ENCODE measurements around the gene PSG3.
A peak's percentile ranks its signal among the peaks of the same experiment; 100 is the strongest.
"Not testable (repeated sequence)": the region's sequence is repeated elsewhere in the genome, so short reads cannot be mapped to it uniquely, and the experiment has no call there.

The PSG3 gene

GRCh38 chr19:42740381-42740780, at the start of gene PSG3:
PSG3 (minus strand) TSS chr19:42740481; CDS start chr19:42740384, 97 bp downstream.
- not testable (repeated sequence) for DNase-seq (ENCODE audit: low read depth, low spot score)

- not testable (repeated sequence) for DNase-seq (ENCODE audit: low read depth, low spot score)
These were observed 48.5 kb upstream of the PSG3 start for GRCh38 chr19:42788766-42789165.

GRCh38 chr19:42787766-42788165, 47.5 kb upstream of the PSG3 start:
- DNase-seq (ENCODE audit: low read depth, low spot score), result not testable (repeated sequence)

GRCh38 chr19:42776750-42777612, 36.7 kb upstream of the PSG3 start:
- DNase-seq (ENCODE audit: low read depth, low spot score), result peak; percentile 24

DNA sequence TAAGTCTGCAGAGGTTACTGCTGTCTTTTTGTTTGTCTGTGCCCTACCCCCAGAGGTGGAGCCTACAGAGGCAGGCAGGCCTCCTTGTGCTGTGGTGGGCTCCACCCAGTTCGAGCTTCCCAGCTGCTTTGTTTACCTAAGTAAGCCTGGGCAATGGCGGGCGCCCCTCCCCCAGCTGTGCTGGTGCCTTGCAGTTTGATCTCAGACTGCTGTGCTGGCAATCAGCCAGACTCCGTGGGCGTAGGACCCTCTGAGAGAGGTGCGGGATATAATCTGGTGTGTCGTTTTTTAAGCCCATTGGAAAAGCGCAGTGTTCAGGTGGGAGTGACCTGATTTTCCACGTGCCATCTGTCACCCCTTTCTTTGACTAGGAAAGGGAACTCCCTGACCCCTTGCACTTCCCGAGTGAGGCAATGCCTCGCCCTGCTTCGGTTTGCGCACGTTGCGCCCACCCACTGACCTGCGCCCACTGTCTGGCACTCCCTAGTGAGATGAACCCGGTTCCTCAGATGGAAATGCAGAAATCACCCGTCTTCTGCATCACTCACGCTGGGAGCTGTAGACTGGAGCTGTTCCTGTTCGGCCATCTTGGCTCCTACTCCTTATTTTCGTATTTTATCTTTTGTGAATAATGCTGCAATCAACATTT, 34.4 kb upstream of the PSG3 start:
- DNase-seq (ENCODE audit: low read depth, low spot score), result not testable (repeated sequence)

GRCh38 chr19:42767319-42767718, 27.0 kb upstream of the PSG3 start:
- DNase-seq (ENCODE audit: low read depth, low spot score), result not testable (repeated sequence)

GRCh38 chr19:42766871-42767270, 26.6 kb upstream of the PSG3 start:
- not testable (repeated sequence) for DNase-seq (ENCODE audit: low read depth, low spot score)

DNA sequence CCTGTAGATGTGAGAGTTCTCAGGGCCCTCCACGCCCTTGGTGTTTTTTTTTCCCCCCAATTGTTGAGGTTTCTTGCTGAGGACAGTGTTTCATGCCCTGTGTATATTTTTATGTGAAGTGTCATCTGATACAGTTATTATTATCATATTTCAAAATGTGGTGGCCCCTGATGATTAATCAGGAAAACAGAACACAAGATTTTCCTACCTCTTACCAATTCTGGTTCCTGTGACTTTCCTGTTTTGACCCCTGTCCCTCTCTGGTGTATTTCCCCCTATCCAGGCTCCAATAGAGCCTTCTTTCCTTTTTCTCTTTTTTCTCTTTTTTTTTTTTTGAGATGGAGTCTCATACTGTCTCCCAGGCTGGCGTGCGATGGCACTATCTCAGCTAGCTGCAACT, 24.6 kb upstream of the PSG3 start:
- DNase-seq (ENCODE audit: low read depth, low spot score), result no peak

- no peak for DNase-seq (ENCODE audit: low read depth, low spot score)
These were observed 22.5 kb upstream of the PSG3 start for GRCh38 chr19:42762789-42763188.

- DNase-seq (ENCODE audit: low read depth, low spot score), result not testable (repeated sequence)
These were observed 21.6 kb upstream of the PSG3 start for GRCh38 chr19:42761924-42762295.

- not testable (repeated sequence) for DNase-seq (ENCODE audit: low read depth, low spot score)
These were observed 21.0 kb upstream of the PSG3 start for GRCh38 chr19:42760954-42761923.

DNA sequence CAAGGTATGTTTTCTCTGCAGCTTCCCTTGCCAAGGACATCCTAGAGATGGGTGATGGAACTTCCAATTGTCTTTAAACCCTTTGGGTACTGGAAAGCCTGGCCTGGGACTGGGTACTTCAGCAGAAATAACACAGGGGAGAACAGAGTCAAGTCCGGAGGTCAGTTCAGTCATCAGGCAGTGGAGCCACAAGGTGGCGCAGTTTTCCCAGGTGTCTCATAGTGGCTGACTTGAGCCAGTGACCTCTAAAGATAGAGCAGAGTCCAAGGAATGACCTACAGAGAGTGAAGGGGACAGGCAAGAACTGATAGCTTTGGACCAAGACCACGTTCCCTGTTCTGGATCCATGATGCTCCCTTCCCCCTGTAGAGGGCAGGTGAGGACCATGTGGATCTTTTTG, 18.4 kb upstream of the PSG3 start:
- not testable (repeated sequence) for DNase-seq (ENCODE audit: low read depth, low spot score)

- not testable (repeated sequence) for DNase-seq (ENCODE audit: low read depth, low spot score)
These were observed 12.0 kb upstream of the PSG3 start for GRCh38 chr19:42752246-42752645.

GRCh38 chr19:42741726-42742607, 1.7 kb upstream of the PSG3 start:
- DNase-seq (ENCODE audit: low read depth, low spot score), result not testable (repeated sequence)

- DNase-seq (ENCODE audit: low read depth, low spot score), result not testable (repeated sequence)
These were observed 2.7 kb downstream of the PSG3 start for GRCh38 chr19:42737581-42738011.

DNA sequence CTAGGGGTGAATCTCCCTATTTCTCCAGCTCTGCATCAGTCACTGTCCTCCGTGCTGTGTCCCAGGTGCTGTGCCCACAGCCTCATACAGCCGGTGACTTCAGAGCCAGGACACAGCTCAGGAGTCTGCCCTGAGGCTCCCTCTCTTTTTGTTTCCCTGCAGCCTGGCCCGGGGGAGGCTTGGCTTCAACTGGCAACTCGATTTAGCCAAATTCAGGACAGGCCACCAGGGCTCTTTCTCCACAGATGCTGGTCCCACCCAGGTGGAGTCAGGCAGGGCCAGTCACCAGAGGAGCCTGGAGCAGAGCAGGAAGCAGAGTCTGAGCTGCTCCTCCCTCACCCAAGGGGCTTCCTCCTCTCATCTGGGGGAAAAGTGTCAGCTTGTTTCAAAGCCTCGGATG, 11.9 kb downstream of the PSG3 start:
- DNase-seq (ENCODE audit: low read depth, low spot score), result not testable (repeated sequence)

GRCh38 chr19:42714000-42714399, 26.3 kb downstream of the PSG3 start:
- not testable (repeated sequence) for DNase-seq (ENCODE audit: low read depth, low spot score)

DNA sequence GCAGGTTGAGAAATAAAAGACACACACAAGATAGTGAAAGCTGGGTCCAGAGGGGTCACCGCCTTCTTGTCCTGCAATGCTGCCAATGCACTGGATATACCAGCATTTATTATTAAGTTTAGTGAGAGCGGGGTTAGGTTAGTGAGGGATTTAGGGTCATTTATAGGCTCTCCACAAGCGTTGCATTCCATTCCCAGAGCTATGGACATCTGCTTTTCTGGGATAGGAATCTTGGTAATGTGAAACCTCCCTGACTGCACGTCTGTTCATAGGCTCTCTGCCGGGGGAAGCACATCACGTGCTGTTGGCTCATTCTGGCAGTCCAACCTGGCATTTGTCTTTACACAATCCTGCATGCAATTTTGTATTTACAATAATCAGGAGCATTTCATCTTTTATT, 27.5 kb downstream of the PSG3 start:
- DNase-seq (ENCODE audit: low read depth, low spot score), result not testable (repeated sequence)

DNA sequence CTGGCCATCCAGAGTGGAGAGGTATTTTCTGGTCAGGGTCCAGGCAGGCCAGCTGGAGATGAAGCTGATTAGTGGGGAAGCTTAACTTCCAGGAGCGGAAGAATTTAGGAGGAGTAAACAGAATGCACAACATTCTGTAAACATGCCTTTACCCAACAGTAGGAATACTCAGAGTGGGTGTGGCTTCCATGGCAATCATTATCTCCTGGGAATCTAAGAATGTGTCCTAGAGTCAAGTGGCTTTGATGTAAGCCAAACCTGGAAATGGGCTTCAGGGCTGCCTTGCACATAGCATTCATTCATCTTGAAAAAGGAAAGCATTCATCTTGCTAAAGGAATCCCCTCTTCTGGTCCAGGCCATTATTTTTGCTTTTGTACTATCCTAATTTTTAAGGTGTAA, 29.3 kb downstream of the PSG3 start:
- DNase-seq (ENCODE audit: low read depth, low spot score), result not testable (repeated sequence)

GRCh38 chr19:42697884-42698283, 42.4 kb downstream of the PSG3 start:
- no peak for DNase-seq (ENCODE audit: low read depth, low spot score)

Data from brain pericyte (primary cell).